Endothelial cell of umbilical vein (primary cell): Measurements from ENCODE around the gene PTPN20. TPM values are rescaled to one million over a fixed set of nuclear protein-coding genes. Genes with fewer than 3 reads are reported as not detected.

Experiments
- BruUV-seq: library from RNA; stranded (reverse); fragments of 400-500 nt; replicated peaks from 2 replicates; lab custom pipeline; 2021; lab: Mats Ljungman, UMichigan
- CTCF ChIA-PET: fragments of 300-600, 350-600 bp; sonication (Branson Sonifier 250); formaldehyde crosslinking; loops from one replicate; lab custom pipeline; 2021; ENCODE audit warnings: antibody characterized with exemption, inconsistent platforms; lab: Charles Lee
- POLR2A ChIA-PET: fragments of 300-600, 350-600 bp; sonication (Branson Sonifier 250); formaldehyde crosslinking; loops from one replicate; lab custom pipeline; 2021; ENCODE audit warnings: antibody characterized with exemption, inconsistent platforms; lab: Charles Lee
- DNase-seq: peaks from one replicate; pipeline ENCODE4 v3.0.0-alpha.2; 2011; ENCODE audit warnings: low read depth, low spot score
- FAIRE-seq: peaks from 2 replicates; lab custom pipeline; 2011; peaks lifted over from hg19 to GRCh38; lab: Jason Lieb, UNC
- H2AFZ ChIP-seq: 2 replicates; pipeline ENCODE4 v1.6.0; 2012; ENCODE audit warnings: low read depth, low read length, control low read depth, inconsistent platforms
- H3K27ac ChIP-seq: 2 replicates; pipeline ENCODE4 v1.5.1; 2011; ENCODE audit warnings: low read depth, mild to moderate bottlenecking, control low read depth, low read length, moderate library complexity; ENCODE audit not compliant: insufficient read depth
- H3K27me3 ChIP-seq, 2 experiments: 2 replicates each; pipeline versions ENCODE4 v1.6.0 to v1.6.1; 2011; ENCODE audit warnings: low read length in 2 of 2, mixed read lengths in 1 of 2; ENCODE audit not compliant: control insufficient read depth in 2 of 2, insufficient read depth in 2 of 2
- H3K36me3 ChIP-seq, 2 experiments: 2 replicates in 1 of 2; 3 replicates in 1 of 2; pipeline ENCODE4 v1.5.1; 2011; ENCODE audit warnings: low read length in 2 of 2, mild to moderate bottlenecking in 1 of 2, moderate library complexity in 1 of 2; ENCODE audit not compliant: control insufficient read depth in 2 of 2, insufficient read depth in 2 of 2; ENCODE audit errors: extremely low read depth in 1 of 2
- H3K4me1 ChIP-seq: 3 replicates; pipeline ENCODE4 v1.5.1; 2011; ENCODE audit warnings: mild to moderate bottlenecking, low read length; ENCODE audit not compliant: control insufficient read depth, insufficient read depth; ENCODE audit errors: extremely low read depth
- H3K4me2 ChIP-seq: 2 replicates; pipeline ENCODE4 v1.6.1; 2011; ENCODE audit warnings: low read length, control low read depth, mixed read lengths; ENCODE audit not compliant: insufficient read depth
- H3K4me3 ChIP-seq, 3 experiments: fragments of 200-600 bp in 1 of 3; sonication (generic), shearing (Covaris generic) in 1 of 3; replicated peaks in 1 of 3; 2 replicates each; pipeline ENCODE4 v1.5.1; 2011 to 2016; ENCODE audit warnings: control low read depth in 3 of 3, low read length in 3 of 3, mild to moderate bottlenecking in 2 of 3, inconsistent platforms in 1 of 3, low read depth in 1 of 3, moderate library complexity in 1 of 3; ENCODE audit not compliant: insufficient read depth in 1 of 3
- H3K79me2 ChIP-seq: 2 replicates; pipeline ENCODE4 v1.6.0; 2012; ENCODE audit warnings: low read length, inconsistent platforms; ENCODE audit not compliant: control insufficient read depth, insufficient read depth
- H3K9ac ChIP-seq: replicated peaks from 2 replicates; pipeline ENCODE3; 2011; ENCODE audit warnings: low read length, control low read depth; ENCODE audit not compliant: insufficient read depth; ENCODE audit errors: extremely low read depth
- H3K9me1 ChIP-seq: replicated peaks from 3 replicates; pipeline ENCODE4 v1.6.0; 2011; ENCODE audit warnings: mild to moderate bottlenecking, low read length; ENCODE audit not compliant: control insufficient read depth, insufficient read depth; ENCODE audit errors: extremely low read depth
- H3K9me3 ChIP-seq: replicated peaks from 2 replicates; pipeline ENCODE4 v1.5.1; 2012; ENCODE audit warnings: low read length, inconsistent platforms; ENCODE audit not compliant: control insufficient read depth, insufficient read depth
- H4K20me1 ChIP-seq: replicated peaks from 2 replicates; pipeline ENCODE3; 2011; ENCODE audit warnings: mild to moderate bottlenecking, low read length; ENCODE audit not compliant: control insufficient read depth, insufficient read depth; ENCODE audit errors: extremely low read depth
- CTCF ChIP-seq, 2 donors: IDR thresholded peaks; 1 replicate in 1 of 2; 2 replicates in 1 of 2; pipeline ENCODE4 v1.5.1; 2011; ENCODE audit warnings: low read length in 2 of 2, mild to moderate bottlenecking in 2 of 2, moderate library complexity in 2 of 2, control low read depth in 1 of 2, inconsistent platforms in 1 of 2, low read depth in 1 of 2; ENCODE audit not compliant: insufficient read depth in 1 of 2; ENCODE audit errors: extremely low read depth in 1 of 2
- EZH2 ChIP-seq: IDR thresholded peaks from 2 replicates; pipeline ENCODE4 v1.6.1; 2012; ENCODE audit warnings: borderline replicate concordance, low read depth, mild to moderate bottlenecking, moderate library complexity, low read length, inconsistent platforms; ENCODE audit not compliant: severe bottlenecking
- FOS ChIP-seq: IDR thresholded peaks from 2 replicates; pipeline ENCODE4 v1.6.1; 2011; ENCODE audit warnings: mild to moderate bottlenecking, low read length, moderate library complexity, borderline replicate concordance; ENCODE audit not compliant: insufficient read depth
- GATA2 ChIP-seq: IDR thresholded peaks from 2 replicates; pipeline ENCODE4 v1.7.0; 2011; ENCODE audit warnings: low read depth, mild to moderate bottlenecking, moderate library complexity, mixed read lengths, low read length; ENCODE audit not compliant: insufficient read length, insufficient read depth
- MYC ChIP-seq: IDR thresholded peaks from one replicate; pipeline ENCODE4 v1.6.1; 2011; ENCODE audit warnings: mild to moderate bottlenecking, low read depth, low read length
- POLR2A ChIP-seq: IDR thresholded peaks from 2 replicates; pipeline ENCODE4 v1.6.1; 2012; ENCODE audit warnings: low read depth, mild to moderate bottlenecking, control low read depth, low read length
- POLR2AphosphoS5 ChIP-seq: IDR thresholded peaks from 2 replicates; pipeline ENCODE4 v1.6.1; 2012; ENCODE audit warnings: low read depth, mild to moderate bottlenecking, control low read depth, low read length, moderate library complexity; ENCODE audit not compliant: insufficient read depth
- dilution Hi-C: fragments of 300-500 bp; cut with MboI; formaldehyde crosslinking; loops from one replicate; pipeline ENCODE4 v1.15.0; 2019; ENCODE audit warnings: low sequenced_read_pairs; ENCODE audit not compliant: extremely low pct_ligation_motif_present
- intact Hi-C: fragments of 100-400 bp; cut with micrococcal nuclease; formaldehyde crosslinking; loops from one replicate; pipeline ENCODE4 v1.10.0; 2022
- polyA plus RNA-seq, 4 experiments: library from polyadenylated mRNA; depleted of rRNA in 3 of 4; stranded (reverse) in 3 of 4; unstranded in 1 of 4; fragments of >200 nt; gene quantifications; 2 replicates each; pipeline versions ENCODE4 v1.2.1 to v1.2.3, GENCODE V29; 2011 to 2012; ENCODE audit warnings: missing spikeins in 1 of 4
- total RNA-seq: library from RNA; stranded (reverse); gene quantifications from 2 replicates; pipeline ENCODE4 v1.2.3, GENCODE V29; 2021
- TF ChIP-seq, protein P1 (sequence below): IDR thresholded peaks from 2 replicates; pipeline ENCODE4 v1.6.1; 2011; ENCODE audit not compliant: insufficient read depth, insufficient read length

Gene PTPN20
- total and polyA plus RNA-seq, 2 donors (not counting 3 experiments of a cell fraction or from before 2014, with no cell fraction given), result 0.27 TPM; not detected in 1

DNA sequence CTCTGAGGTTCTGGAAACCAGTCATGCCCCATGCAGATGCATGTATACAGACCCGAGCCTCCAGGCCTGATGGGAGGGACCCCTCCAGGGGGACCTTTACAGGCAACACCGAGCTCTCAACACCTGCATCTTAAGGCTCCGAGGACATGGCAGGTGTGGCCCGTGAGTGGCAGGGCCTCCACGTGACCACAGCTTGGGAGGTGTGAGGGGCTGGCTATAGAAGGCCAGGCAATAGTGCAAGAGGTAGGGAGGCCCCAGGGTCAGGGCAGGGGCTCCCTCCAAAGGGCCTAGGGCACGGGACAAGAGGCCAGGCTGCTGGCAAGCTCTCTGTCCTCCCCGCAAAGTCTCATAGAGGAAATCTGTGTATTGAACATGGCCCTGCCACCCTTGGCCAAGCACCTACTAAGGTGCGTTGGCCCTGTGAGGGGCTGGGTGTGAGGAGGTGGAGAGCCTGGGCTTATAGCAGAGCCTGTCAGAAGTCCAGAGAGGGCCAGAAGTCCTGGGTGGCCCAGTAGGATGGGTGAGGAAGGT lies 134.2 kb downstream of the PTPN20 start:
- ChIA-PET POLR2A (no interaction called here), CTCF (interaction anchor here (2.5 to 3.4 kb wide), 2 partner anchors 267 to 295 kb away, joined by 7 to 31 read pairs; no protein-coding TSS in a partner anchor)
- Histone ChIP-seq H3K27me3 (no peaks in the 10 kb centered on the region), H4K20me1 (no peaks in the 10 kb centered on the region), H3K4me2 (no peak overlapping the region), H3K4me3 (no peak overlapping the region), H3K9me1 (no peaks in the 10 kb centered on the region), H3K79me2 (no peaks in the 10 kb centered on the region), H3K36me3 (no peaks in the 10 kb centered on the region), H2AFZ (no peak overlapping the region), H3K4me1 (no peaks in the 10 kb centered on the region), H3K27ac (no peak overlapping the region), H3K9me3 (no peaks in the 10 kb centered on the region), H3K9ac (no peak overlapping the region)
- no peak for DNase-seq
- TF ChIP-seq EZH2, result no peak
- TF ChIP-seq POLR2AphosphoS5, result no peak
- no peak for TF ChIP-seq CTCF (IDR thresholded peaks at IDR 0.05; ENCODE audit: extremely low read depth in 1 of 2, insufficient read depth in 1 of 2, low read depth in 1 of 2, low read length in 2 of 2)
- no peak for TF ChIP-seq FOS
- no peak for TF ChIP-seq POLR2A
- TF ChIP-seq, protein P1, sequence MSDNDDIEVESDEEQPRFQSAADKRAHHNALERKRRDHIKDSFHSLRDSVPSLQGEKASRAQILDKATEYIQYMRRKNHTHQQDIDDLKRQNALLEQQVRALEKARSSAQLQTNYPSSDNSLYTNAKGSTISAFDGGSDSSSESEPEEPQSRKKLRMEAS, result no peak
- TF ChIP-seq GATA2, result no peak
- no peak for TF ChIP-seq MYC
- BruUV-seq, result no TSS peak
- intact Hi-C loops (no loop called here), dilution Hi-C loops (no loop called here)
- FAIRE-seq, result no peak
